ENCODE data around the gene TMEM256. TPM values are rescaled to one million over a fixed set of nuclear protein-coding genes. Genes with fewer than 3 reads are reported as not detected.
"Not testable (repeated sequence)": the region's sequence is repeated elsewhere in the genome, so short reads cannot be mapped to it uniquely, and the experiment has no call there.

Gene TMEM256
- total RNA-seq, 1 donor from 2014 or later: 45.9 TPM

DNA sequence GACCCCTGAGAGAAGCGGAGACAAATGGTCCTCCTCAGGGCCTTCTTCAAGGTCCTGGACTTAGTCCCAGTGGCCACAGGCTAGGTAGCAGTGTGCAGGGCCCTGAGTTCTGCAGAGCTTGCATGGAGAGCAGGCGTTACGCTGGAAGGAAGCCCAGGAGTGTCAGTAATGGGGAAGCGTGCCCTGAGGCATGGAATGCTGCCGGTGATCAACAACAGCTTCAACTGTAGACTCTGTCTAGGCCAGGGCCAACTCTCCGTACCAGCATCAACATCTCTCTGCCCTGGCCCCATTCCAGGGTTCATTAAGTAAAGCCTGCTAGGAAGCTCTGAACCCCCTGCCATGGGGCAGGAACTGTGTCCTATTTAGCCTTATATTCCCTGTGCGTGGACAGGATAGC, 23.6 kb downstream of the TMEM256 start:
- peak overlapping the region; percentile 54 for H3K4me3 Mint-ChIP-seq (ENCODE audit: unreplicated experiment)
- H3K4me1 Mint-ChIP-seq (ENCODE audit: unreplicated experiment): peaks cover 10% of the 10 kb centered on the region
- no peak for DNase-seq (ENCODE audit: extremely low spot score, unreplicated experiment)
- H3K27me3 Mint-ChIP-seq (ENCODE audit: unreplicated experiment): peaks cover 45% of the 10 kb centered on the region
- H3K27ac Mint-ChIP-seq (ENCODE audit: unreplicated experiment): no peak overlapping the region
- H3K9me3 Mint-ChIP-seq (ENCODE audit: unreplicated experiment): peaks cover 7% of the 10 kb centered on the region
- H3K36me3 Mint-ChIP-seq (ENCODE audit: unreplicated experiment): peaks cover 2% of the 10 kb centered on the region
- TF ChIP-seq, protein P1, sequence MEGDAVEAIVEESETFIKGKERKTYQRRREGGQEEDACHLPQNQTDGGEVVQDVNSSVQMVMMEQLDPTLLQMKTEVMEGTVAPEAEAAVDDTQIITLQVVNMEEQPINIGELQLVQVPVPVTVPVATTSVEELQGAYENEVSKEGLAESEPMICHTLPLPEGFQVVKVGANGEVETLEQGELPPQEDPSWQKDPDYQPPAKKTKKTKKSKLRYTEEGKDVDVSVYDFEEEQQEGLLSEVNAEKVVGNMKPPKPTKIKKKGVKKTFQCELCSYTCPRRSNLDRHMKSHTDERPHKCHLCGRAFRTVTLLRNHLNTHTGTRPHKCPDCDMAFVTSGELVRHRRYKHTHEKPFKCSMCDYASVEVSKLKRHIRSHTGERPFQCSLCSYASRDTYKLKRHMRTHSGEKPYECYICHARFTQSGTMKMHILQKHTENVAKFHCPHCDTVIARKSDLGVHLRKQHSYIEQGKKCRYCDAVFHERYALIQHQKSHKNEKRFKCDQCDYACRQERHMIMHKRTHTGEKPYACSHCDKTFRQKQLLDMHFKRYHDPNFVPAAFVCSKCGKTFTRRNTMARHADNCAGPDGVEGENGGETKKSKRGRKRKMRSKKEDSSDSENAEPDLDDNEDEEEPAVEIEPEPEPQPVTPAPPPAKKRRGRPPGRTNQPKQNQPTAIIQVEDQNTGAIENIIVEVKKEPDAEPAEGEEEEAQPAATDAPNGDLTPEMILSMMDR (IDR thresholded peaks at IDR 0.05): no peak

DNA sequence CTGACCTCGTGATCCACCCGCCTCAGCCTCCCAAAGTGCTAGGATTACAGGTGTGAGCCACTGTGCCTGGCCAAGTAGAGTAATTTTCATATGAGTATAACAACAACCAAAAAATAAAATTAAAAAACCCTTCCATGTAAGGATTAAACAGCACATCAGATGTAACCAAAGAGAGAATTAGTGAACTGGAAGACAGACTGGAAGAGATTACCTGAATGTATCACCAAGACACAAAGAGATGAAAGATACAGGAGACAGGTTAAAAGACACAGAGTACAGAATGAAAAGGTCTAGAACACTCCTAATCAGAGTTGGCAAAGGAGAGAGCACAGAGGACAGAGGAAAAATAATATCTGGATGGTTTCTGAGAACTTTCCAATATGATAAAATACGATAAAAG, 24.8 kb downstream of the TMEM256 start:
- DNase-seq (ENCODE audit: extremely low spot score, unreplicated experiment): no peak
- Mint-ChIP-seq H3K9me3 (ENCODE audit: unreplicated experiment) (peaks cover 7% of the 10 kb centered on the region), H3K27ac (ENCODE audit: unreplicated experiment) (no peak overlapping the region), H3K36me3 (ENCODE audit: unreplicated experiment) (peaks cover 2% of the 10 kb centered on the region), H3K4me1 (ENCODE audit: unreplicated experiment) (peaks cover 10% of the 10 kb centered on the region), H3K4me3 (ENCODE audit: unreplicated experiment) (no peak overlapping the region), H3K27me3 (ENCODE audit: unreplicated experiment) (peaks cover 49% of the 10 kb centered on the region)
- TF ChIP-seq, protein P1 (IDR thresholded peaks at IDR 0.05): no peak

DNA sequence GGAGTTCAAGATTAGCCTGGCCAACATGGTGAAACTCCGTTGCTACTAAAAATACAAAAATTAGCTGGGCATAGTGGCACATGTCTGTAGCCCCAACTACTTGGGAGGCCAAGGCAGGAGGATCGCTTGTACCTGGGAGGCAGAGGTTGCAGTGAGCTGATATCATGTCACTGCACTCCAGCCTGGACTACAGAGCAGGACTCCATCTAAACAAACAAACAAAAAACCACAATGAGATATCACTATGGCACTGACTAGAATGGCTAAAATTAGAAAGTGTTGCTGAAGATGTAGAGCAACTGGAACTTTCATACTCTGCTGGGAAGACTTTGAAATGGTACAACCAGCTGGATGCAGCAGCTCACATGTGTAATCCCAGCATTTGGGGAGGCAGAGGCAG, 29.5 kb downstream of the TMEM256 start:
- Mint-ChIP-seq H3K27ac (ENCODE audit: unreplicated experiment) (no peak overlapping the region), H3K4me3 (ENCODE audit: unreplicated experiment) (no peak overlapping the region)

DNA sequence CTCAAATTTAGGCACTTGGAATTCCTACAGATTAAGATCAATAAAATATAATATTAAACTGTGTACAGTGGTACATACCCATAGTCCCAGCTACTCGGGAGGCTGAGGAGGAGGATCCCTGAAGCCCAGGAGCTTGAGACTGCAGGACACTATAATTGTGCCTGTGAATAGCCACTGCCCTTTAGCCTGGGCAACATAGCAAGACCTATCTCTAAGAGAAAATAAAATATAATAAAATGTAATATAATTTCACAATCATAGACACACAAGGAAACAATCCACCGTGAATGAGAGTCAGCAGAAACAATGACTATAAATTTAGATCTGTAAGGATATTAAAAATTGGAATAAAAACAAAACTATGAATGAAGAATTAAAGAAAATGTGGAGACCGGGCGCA, 33.0 kb downstream of the TMEM256 start:
- Mint-ChIP-seq H3K27me3 (ENCODE audit: unreplicated experiment) (peaks cover 20% of the 10 kb centered on the region), H3K27ac (ENCODE audit: unreplicated experiment) (no peak overlapping the region), H3K9me3 (ENCODE audit: unreplicated experiment) (no peaks in the 10 kb centered on the region), H3K36me3 (ENCODE audit: unreplicated experiment) (no peaks in the 10 kb centered on the region), H3K4me1 (ENCODE audit: unreplicated experiment) (no peaks in the 10 kb centered on the region), H3K4me3 (ENCODE audit: unreplicated experiment) (no peak overlapping the region)
- TF ChIP-seq, protein P1 (IDR thresholded peaks at IDR 0.05): no peak
- no peak for DNase-seq (ENCODE audit: extremely low spot score, unreplicated experiment)

More for the DNA sequence above, 29.5 kb downstream of the TMEM256 start:
- Mint-ChIP-seq H3K36me3 (ENCODE audit: unreplicated experiment) (peaks cover 2% of the 10 kb centered on the region), H3K9me3 (ENCODE audit: unreplicated experiment) (peaks cover 5% of the 10 kb centered on the region), H3K27me3 (ENCODE audit: unreplicated experiment) (peaks cover 22% of the 10 kb centered on the region), H3K4me1 (ENCODE audit: unreplicated experiment) (no peaks in the 10 kb centered on the region)
- DNase-seq (ENCODE audit: extremely low spot score, unreplicated experiment): no peak
- TF ChIP-seq, protein P1 (IDR thresholded peaks at IDR 0.05): no peak

DNA sequence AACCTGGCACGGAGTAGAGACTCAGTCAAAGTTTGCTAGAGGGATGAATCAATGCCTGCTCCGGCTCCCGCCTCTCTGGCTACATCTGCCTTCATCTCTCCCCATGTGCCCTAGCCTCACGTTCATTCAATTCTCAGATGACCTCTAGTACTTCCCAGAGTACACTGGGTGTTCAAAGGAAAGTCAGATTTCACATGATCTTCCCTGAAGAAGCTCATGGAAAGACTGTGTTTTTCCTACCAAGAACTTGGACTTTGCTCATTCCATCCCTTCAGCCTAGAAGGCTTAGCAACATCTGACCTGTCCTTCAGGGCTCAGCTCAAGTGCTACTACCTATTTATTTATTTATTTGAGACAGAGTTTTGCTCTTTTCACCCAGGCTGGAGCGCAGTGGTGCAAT, 34.1 kb downstream of the TMEM256 start:
- peaks cover 22% of the 10 kb centered on the region for H3K27me3 Mint-ChIP-seq (ENCODE audit: unreplicated experiment)
- DNase-seq (ENCODE audit: extremely low spot score, unreplicated experiment): no peak
- TF ChIP-seq, protein P1 (IDR thresholded peaks at IDR 0.05): no peak
- H3K9me3 Mint-ChIP-seq (ENCODE audit: unreplicated experiment): no peaks in the 10 kb centered on the region
- no peak overlapping the region for H3K4me3 Mint-ChIP-seq (ENCODE audit: unreplicated experiment)
- H3K4me1 Mint-ChIP-seq (ENCODE audit: unreplicated experiment): no peaks in the 10 kb centered on the region
- no peaks in the 10 kb centered on the region for H3K36me3 Mint-ChIP-seq (ENCODE audit: unreplicated experiment)
- H3K27ac Mint-ChIP-seq (ENCODE audit: unreplicated experiment): no peak overlapping the region

DNA sequence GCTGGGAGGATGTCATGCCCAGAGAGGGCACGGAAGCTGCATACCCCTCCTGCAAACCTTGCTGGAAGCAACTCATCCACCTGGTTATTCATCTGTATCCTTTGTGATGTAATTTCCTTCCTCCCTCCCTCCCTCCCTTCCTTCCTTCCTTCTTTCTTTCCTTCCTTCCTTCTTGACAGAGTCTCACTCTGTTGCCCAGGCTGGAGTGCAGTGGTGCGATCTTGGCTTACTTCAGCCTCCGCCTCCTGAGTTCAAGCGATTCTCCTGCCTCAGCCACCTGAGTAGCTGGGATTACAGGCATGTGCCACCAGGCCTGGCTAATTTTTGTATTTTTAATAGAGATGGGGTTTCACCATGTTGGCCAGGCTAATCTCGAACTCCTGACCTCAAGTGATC, 35.3 kb downstream of the TMEM256 start:
- not testable (repeated sequence) for DNase-seq (ENCODE audit: extremely low spot score, unreplicated experiment); H3K4me1 Mint-ChIP-seq (ENCODE audit: unreplicated experiment); H3K4me3 Mint-ChIP-seq (ENCODE audit: unreplicated experiment); H3K9me3 Mint-ChIP-seq (ENCODE audit: unreplicated experiment); H3K36me3 Mint-ChIP-seq (ENCODE audit: unreplicated experiment); H3K27ac Mint-ChIP-seq (ENCODE audit: unreplicated experiment)
- H3K27me3 Mint-ChIP-seq (ENCODE audit: unreplicated experiment): peaks cover 18% of the 10 kb centered on the region
